Endothelial cell of umbilical vein (primary cell): ENCODE results near the gene ETDA. TPM values are rescaled to one million over a fixed set of nuclear protein-coding genes. Genes with fewer than 3 reads are reported as not detected.

ENCODE experiments used
- BruUV-seq: library from RNA; stranded (reverse); fragments of 400-500 nt; replicated peaks from 2 replicates; lab custom pipeline; 2021; lab: Mats Ljungman, UMichigan
- CTCF ChIA-PET: fragments of 300-600, 350-600 bp; sonication (Branson Sonifier 250); formaldehyde crosslinking; loops from one replicate; lab custom pipeline; 2021; ENCODE audit warnings: antibody characterized with exemption, inconsistent platforms; lab: Charles Lee
- POLR2A ChIA-PET: fragments of 300-600, 350-600 bp; sonication (Branson Sonifier 250); formaldehyde crosslinking; loops from one replicate; lab custom pipeline; 2021; ENCODE audit warnings: antibody characterized with exemption, inconsistent platforms; lab: Charles Lee
- DNase-seq: peaks from one replicate; pipeline ENCODE4 v3.0.0-alpha.2; 2011; ENCODE audit warnings: low read depth, low spot score
- FAIRE-seq: peaks from 2 replicates; lab custom pipeline; 2011; peaks lifted over from hg19 to GRCh38; lab: Jason Lieb, UNC
- H2AFZ ChIP-seq: 2 replicates; pipeline ENCODE4 v1.6.0; 2012; ENCODE audit warnings: low read depth, low read length, control low read depth, inconsistent platforms
- H3K27ac ChIP-seq: 2 replicates; pipeline ENCODE4 v1.5.1; 2011; ENCODE audit warnings: low read depth, mild to moderate bottlenecking, control low read depth, low read length, moderate library complexity; ENCODE audit not compliant: insufficient read depth
- H3K27me3 ChIP-seq, 2 experiments: 2 replicates each; pipeline versions ENCODE4 v1.6.0 to v1.6.1; 2011; ENCODE audit warnings: low read length in 2 of 2, mixed read lengths in 1 of 2; ENCODE audit not compliant: control insufficient read depth in 2 of 2, insufficient read depth in 2 of 2
- H3K36me3 ChIP-seq, 2 experiments: 2 replicates in 1 of 2; 3 replicates in 1 of 2; pipeline ENCODE4 v1.5.1; 2011; ENCODE audit warnings: low read length in 2 of 2, mild to moderate bottlenecking in 1 of 2, moderate library complexity in 1 of 2; ENCODE audit not compliant: control insufficient read depth in 2 of 2, insufficient read depth in 2 of 2; ENCODE audit errors: extremely low read depth in 1 of 2
- H3K4me1 ChIP-seq: 3 replicates; pipeline ENCODE4 v1.5.1; 2011; ENCODE audit warnings: mild to moderate bottlenecking, low read length; ENCODE audit not compliant: control insufficient read depth, insufficient read depth; ENCODE audit errors: extremely low read depth
- H3K4me2 ChIP-seq: 2 replicates; pipeline ENCODE4 v1.6.1; 2011; ENCODE audit warnings: low read length, control low read depth, mixed read lengths; ENCODE audit not compliant: insufficient read depth
- H3K4me3 ChIP-seq, 3 experiments: fragments of 200-600 bp in 1 of 3; sonication (generic), shearing (Covaris generic) in 1 of 3; replicated peaks in 1 of 3; 2 replicates each; pipeline ENCODE4 v1.5.1; 2011 to 2016; ENCODE audit warnings: control low read depth in 3 of 3, low read length in 3 of 3, mild to moderate bottlenecking in 2 of 3, inconsistent platforms in 1 of 3, low read depth in 1 of 3, moderate library complexity in 1 of 3; ENCODE audit not compliant: insufficient read depth in 1 of 3
- H3K79me2 ChIP-seq: 2 replicates; pipeline ENCODE4 v1.6.0; 2012; ENCODE audit warnings: low read length, inconsistent platforms; ENCODE audit not compliant: control insufficient read depth, insufficient read depth
- H3K9ac ChIP-seq: replicated peaks from 2 replicates; pipeline ENCODE3; 2011; ENCODE audit warnings: low read length, control low read depth; ENCODE audit not compliant: insufficient read depth; ENCODE audit errors: extremely low read depth
- H3K9me1 ChIP-seq: replicated peaks from 3 replicates; pipeline ENCODE4 v1.6.0; 2011; ENCODE audit warnings: mild to moderate bottlenecking, low read length; ENCODE audit not compliant: control insufficient read depth, insufficient read depth; ENCODE audit errors: extremely low read depth
- H3K9me3 ChIP-seq: replicated peaks from 2 replicates; pipeline ENCODE4 v1.5.1; 2012; ENCODE audit warnings: low read length, inconsistent platforms; ENCODE audit not compliant: control insufficient read depth, insufficient read depth
- H4K20me1 ChIP-seq: replicated peaks from 2 replicates; pipeline ENCODE3; 2011; ENCODE audit warnings: mild to moderate bottlenecking, low read length; ENCODE audit not compliant: control insufficient read depth, insufficient read depth; ENCODE audit errors: extremely low read depth
- CTCF ChIP-seq, 2 donors: IDR thresholded peaks; 1 replicate in 1 of 2; 2 replicates in 1 of 2; pipeline ENCODE4 v1.5.1; 2011; ENCODE audit warnings: low read length in 2 of 2, mild to moderate bottlenecking in 2 of 2, moderate library complexity in 2 of 2, control low read depth in 1 of 2, inconsistent platforms in 1 of 2, low read depth in 1 of 2; ENCODE audit not compliant: insufficient read depth in 1 of 2; ENCODE audit errors: extremely low read depth in 1 of 2
- EZH2 ChIP-seq: IDR thresholded peaks from 2 replicates; pipeline ENCODE4 v1.6.1; 2012; ENCODE audit warnings: borderline replicate concordance, low read depth, mild to moderate bottlenecking, moderate library complexity, low read length, inconsistent platforms; ENCODE audit not compliant: severe bottlenecking
- FOS ChIP-seq: IDR thresholded peaks from 2 replicates; pipeline ENCODE4 v1.6.1; 2011; ENCODE audit warnings: mild to moderate bottlenecking, low read length, moderate library complexity, borderline replicate concordance; ENCODE audit not compliant: insufficient read depth
- GATA2 ChIP-seq: IDR thresholded peaks from 2 replicates; pipeline ENCODE4 v1.7.0; 2011; ENCODE audit warnings: low read depth, mild to moderate bottlenecking, moderate library complexity, mixed read lengths, low read length; ENCODE audit not compliant: insufficient read length, insufficient read depth
- JUN ChIP-seq: IDR thresholded peaks from 2 replicates; pipeline ENCODE4 v1.6.1; 2011; ENCODE audit warnings: borderline replicate concordance, low read depth; ENCODE audit not compliant: insufficient read length, insufficient read depth
- MAX ChIP-seq: IDR thresholded peaks from 2 replicates; pipeline ENCODE4 v1.6.1; 2011; ENCODE audit not compliant: insufficient read depth, insufficient read length
- MYC ChIP-seq: IDR thresholded peaks from one replicate; pipeline ENCODE4 v1.6.1; 2011; ENCODE audit warnings: mild to moderate bottlenecking, low read depth, low read length
- POLR2A ChIP-seq: IDR thresholded peaks from 2 replicates; pipeline ENCODE4 v1.6.1; 2012; ENCODE audit warnings: low read depth, mild to moderate bottlenecking, control low read depth, low read length
- POLR2AphosphoS5 ChIP-seq: IDR thresholded peaks from 2 replicates; pipeline ENCODE4 v1.6.1; 2012; ENCODE audit warnings: low read depth, mild to moderate bottlenecking, control low read depth, low read length, moderate library complexity; ENCODE audit not compliant: insufficient read depth
- dilution Hi-C: fragments of 300-500 bp; cut with MboI; formaldehyde crosslinking; loops from one replicate; pipeline ENCODE4 v1.15.0; 2019; ENCODE audit warnings: low sequenced_read_pairs; ENCODE audit not compliant: extremely low pct_ligation_motif_present
- intact Hi-C: fragments of 100-400 bp; cut with micrococcal nuclease; formaldehyde crosslinking; loops from one replicate; pipeline ENCODE4 v1.10.0; 2022
- polyA plus RNA-seq, 4 experiments: library from polyadenylated mRNA; depleted of rRNA in 3 of 4; stranded (reverse) in 3 of 4; unstranded in 1 of 4; fragments of >200 nt; gene quantifications; 2 replicates each; pipeline versions ENCODE4 v1.2.1 to v1.2.3, GENCODE V29; 2011 to 2012; ENCODE audit warnings: missing spikeins in 1 of 4
- total RNA-seq: library from RNA; stranded (reverse); gene quantifications from 2 replicates; pipeline ENCODE4 v1.2.3, GENCODE V29; 2021

The ETDA gene
- total and polyA plus RNA-seq, 2 donors (not counting 3 experiments of a cell fraction or from before 2014, with no cell fraction given) = not detected

- H3K9me3 ChIP-seq = no peaks in the 10 kb centered on the region
- ChIA-PET POLR2A (no interaction called here), CTCF (no interaction called here)
- no peaks in the 10 kb centered on the region for H3K36me3 ChIP-seq
- FAIRE-seq (no peak), DNase-seq (no peak)
- H2AFZ ChIP-seq = no peak overlapping the region
- no peaks in the 10 kb centered on the region for H4K20me1 ChIP-seq
- H3K9ac ChIP-seq = no peak overlapping the region
- TF ChIP-seq CTCF (IDR thresholded peaks at IDR 0.05; ENCODE audit: extremely low read depth in 1 of 2, insufficient read depth in 1 of 2, low read depth in 1 of 2, low read length in 2 of 2) (no peak), POLR2AphosphoS5 (no peak), JUN (no peak), POLR2A (no peak), MAX (no peak), EZH2 (no peak), GATA2 (no peak), MYC (no peak), FOS (no peak)
- no peak overlapping the region for H3K4me2 ChIP-seq
- no peaks in the 10 kb centered on the region for H3K27me3 ChIP-seq
- H3K4me1 ChIP-seq = no peaks in the 10 kb centered on the region
- H3K4me3 ChIP-seq = no peak overlapping the region
- intact Hi-C loops (no loop called here), dilution Hi-C loops (no loop called here)
- H3K9me1 ChIP-seq = no peaks in the 10 kb centered on the region
- BruUV-seq = no TSS peak
- H3K27ac ChIP-seq = no peak overlapping the region
- H3K79me2 ChIP-seq = no peaks in the 10 kb centered on the region
These were observed 50.5 kb downstream of the ETDA start for GRCh38 chrX:135302269-135302873.

Other genes with a start within 250 kb of the ETDA start
- 19.8 and 22.3 TPM in 2 replicates for gene RTL8B, start 229.5 kb upstream of the ETDA start, total RNA-seq
- 15.4 and 16.2 TPM in 2 replicates for gene RTL8B, start 229.5 kb upstream of the ETDA start, polyA plus RNA-seq
- gene RTL8C, start 219.7 kb upstream of the ETDA start, total RNA-seq = 139 and 143 TPM in 2 replicates
- gene RTL8C, start 219.7 kb upstream of the ETDA start, polyA plus RNA-seq = 201 and 236 TPM in 2 replicates
- 47.6 and 48.7 TPM in 2 replicates for gene RTL8A, start 199.9 kb upstream of the ETDA start, total RNA-seq
- gene RTL8A, start 199.9 kb upstream of the ETDA start, polyA plus RNA-seq = 106 and 126 TPM in 2 replicates
- gene SMIM10L2B, start 153.3 kb upstream of the ETDA start, total RNA-seq = 0.24 TPM in 1 of 2 replicates, not detected in the other
- 0.14 and 0.17 TPM in 2 replicates for gene SMIM10L2B, start 153.3 kb upstream of the ETDA start, polyA plus RNA-seq
- not detected in 2 replicates for gene ETDB, start 131.5 kb upstream of the ETDA start, total RNA-seq
- not detected in 2 replicates for gene ETDB, start 131.5 kb upstream of the ETDA start, polyA plus RNA-seq
- not detected in 2 replicates for gene CT55, start 80.7 kb upstream of the ETDA start, total RNA-seq
- not detected in 2 replicates for gene CT55, start 80.7 kb upstream of the ETDA start, polyA plus RNA-seq
- not detected in 2 replicates for gene ETDC, start 57.4 kb downstream of the ETDA start, total RNA-seq
- not detected in 2 replicates for gene ETDC, start 57.4 kb downstream of the ETDA start, polyA plus RNA-seq
- gene ZNF75D, start 92.0 kb downstream of the ETDA start, total RNA-seq = 5.8 and 6.9 TPM in 2 replicates
- gene ZNF75D, start 92.0 kb downstream of the ETDA start, polyA plus RNA-seq = 3.0 and 3.4 TPM in 2 replicates
- gene ZNF449, start 92.7 kb downstream of the ETDA start, total RNA-seq = 8.3 and 8.7 TPM in 2 replicates
- 2.7 and 3.4 TPM in 2 replicates for gene ZNF449, start 92.7 kb downstream of the ETDA start, polyA plus RNA-seq
- gene SMIM10L2A, start 169.9 kb downstream of the ETDA start, total RNA-seq = 0.18 and 0.24 TPM in 2 replicates
- gene SMIM10L2A, start 169.9 kb downstream of the ETDA start, polyA plus RNA-seq = 0.10 and 0.13 TPM in 2 replicates